Measurements from ENCODE around the gene ZNF436.
"Not testable (repeated sequence)": the region's sequence is repeated elsewhere in the genome, so short reads cannot be mapped to it uniquely, and the experiment has no call there.

ZNF436 gene

GRCh38 chr1:23385119-23385621 lies 15.5 kb upstream of the ZNF436 start:
- ChIA-PET CTCF (interaction anchor here (1.2 to 1.5 kb wide), 2 partner anchors 15 to 19 kb away, joined by 4 to 5 read pairs; no protein-coding TSS in a partner anchor), POLR2A (no interaction called here)
- DNase-seq (ENCODE audit: extremely low spot score) = no peak
- no peak for TF ChIP-seq CTCF (IDR thresholded peaks at IDR 0.05; ENCODE audit: control extremely low read depth, extremely low read depth, low read depth, missing control alignments)

GRCh38 chr1:23384312-23385058 lies 14.8 kb upstream of the ZNF436 start:
- CTCF ChIA-PET = interaction anchor here (1.5 kb wide), 1 partner anchor 19 kb away, joined by 5 read pairs; no protein-coding TSS in a partner anchor
- no peak for TF ChIP-seq CTCF (IDR thresholded peaks at IDR 0.05; ENCODE audit: control extremely low read depth, extremely low read depth, low read depth, missing control alignments)
- POLR2A ChIA-PET = no interaction called here
- no peak for DNase-seq (ENCODE audit: extremely low spot score)

GRCh38 chr1:23383577-23384311 lies 14.1 kb upstream of the ZNF436 start:
- POLR2A ChIA-PET = no interaction called here
- DNase-seq (ENCODE audit: extremely low spot score) = no peak
- CTCF ChIA-PET = no interaction called here
- no peak for TF ChIP-seq CTCF (IDR thresholded peaks at IDR 0.05; ENCODE audit: control extremely low read depth, extremely low read depth, low read depth, missing control alignments)

- no peak for DNase-seq (ENCODE audit: extremely low spot score)
- CTCF ChIA-PET = interaction anchor here (2.2 kb wide), 1 partner anchor 22 kb away, joined by 11 read pairs; no protein-coding TSS in a partner anchor
- TF ChIP-seq CTCF (IDR thresholded peaks at IDR 0.05; ENCODE audit: control extremely low read depth, extremely low read depth, low read depth, missing control alignments) = no peak
- POLR2A ChIA-PET = no interaction called here
Observed at GRCh38 chr1:23381233-23381885, 11.7 kb upstream of the ZNF436 start.

GRCh38 chr1:23380719-23381118 lies 11.1 kb upstream of the ZNF436 start:
- POLR2A ChIA-PET = no interaction called here
- DNase-seq (ENCODE audit: extremely low spot score) = no peak
- CTCF ChIA-PET = interaction anchor here (2.2 kb wide), 1 partner anchor 23 kb away, joined by 11 read pairs; no protein-coding TSS in a partner anchor
- TF ChIP-seq CTCF (IDR thresholded peaks at IDR 0.05; ENCODE audit: control extremely low read depth, extremely low read depth, low read depth, missing control alignments) = no peak

- CTCF ChIA-PET; DNase-seq (ENCODE audit: extremely low spot score); POLR2A ChIA-PET: not testable (repeated sequence)
Observed at GRCh38 chr1:23380236-23380635, 10.6 kb upstream of the ZNF436 start.
